HG03378 (cell line): Measurements from ENCODE around the gene RGL1.

Experiments used
- ATAC-seq: cut with Tn5 transposase; IDR thresholded peaks from one replicate; pipeline ENCODE4 v1.9.1; 2021; ENCODE audit warnings: mild to moderate bottlenecking, moderate library complexity; ENCODE audit not compliant: unreplicated experiment

RGL1 gene

GRCh38 chr1:183911285-183911684 lies 106.4 kb downstream of the RGL1 start:
- peak; percentile 68 for ATAC-seq

GRCh38 chr1:183912265-183912886 lies 107.5 kb downstream of the RGL1 start:
- ATAC-seq: peak; percentile 68

- ATAC-seq: no peak
Measured at GRCh38 chr1:183913567-183913993, 108.7 kb downstream of the RGL1 start.

DNA sequence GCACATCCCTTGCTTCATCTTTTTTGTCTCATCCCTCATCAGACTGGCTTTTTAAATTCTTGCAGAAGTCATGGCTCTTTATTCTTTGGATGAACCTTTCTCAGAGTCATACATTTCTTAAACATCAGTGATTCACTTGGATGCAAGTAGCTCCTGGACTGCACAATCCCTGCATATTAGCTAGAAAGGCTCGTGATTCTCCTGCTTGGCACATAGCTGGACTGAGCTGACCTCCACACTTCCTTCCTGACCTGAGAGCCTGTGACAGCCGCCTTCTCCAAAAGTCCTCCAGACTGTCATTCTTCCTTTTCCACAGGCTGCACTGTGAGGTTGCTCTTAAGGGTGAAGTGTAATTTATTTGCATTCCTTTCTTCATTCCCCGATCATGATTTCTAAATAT lies 109.4 kb downstream of the RGL1 start:
- ATAC-seq: no peak

- no peak for ATAC-seq
Measured at GRCh38 chr1:183914891-183915290, 110.0 kb downstream of the RGL1 start.

DNA sequence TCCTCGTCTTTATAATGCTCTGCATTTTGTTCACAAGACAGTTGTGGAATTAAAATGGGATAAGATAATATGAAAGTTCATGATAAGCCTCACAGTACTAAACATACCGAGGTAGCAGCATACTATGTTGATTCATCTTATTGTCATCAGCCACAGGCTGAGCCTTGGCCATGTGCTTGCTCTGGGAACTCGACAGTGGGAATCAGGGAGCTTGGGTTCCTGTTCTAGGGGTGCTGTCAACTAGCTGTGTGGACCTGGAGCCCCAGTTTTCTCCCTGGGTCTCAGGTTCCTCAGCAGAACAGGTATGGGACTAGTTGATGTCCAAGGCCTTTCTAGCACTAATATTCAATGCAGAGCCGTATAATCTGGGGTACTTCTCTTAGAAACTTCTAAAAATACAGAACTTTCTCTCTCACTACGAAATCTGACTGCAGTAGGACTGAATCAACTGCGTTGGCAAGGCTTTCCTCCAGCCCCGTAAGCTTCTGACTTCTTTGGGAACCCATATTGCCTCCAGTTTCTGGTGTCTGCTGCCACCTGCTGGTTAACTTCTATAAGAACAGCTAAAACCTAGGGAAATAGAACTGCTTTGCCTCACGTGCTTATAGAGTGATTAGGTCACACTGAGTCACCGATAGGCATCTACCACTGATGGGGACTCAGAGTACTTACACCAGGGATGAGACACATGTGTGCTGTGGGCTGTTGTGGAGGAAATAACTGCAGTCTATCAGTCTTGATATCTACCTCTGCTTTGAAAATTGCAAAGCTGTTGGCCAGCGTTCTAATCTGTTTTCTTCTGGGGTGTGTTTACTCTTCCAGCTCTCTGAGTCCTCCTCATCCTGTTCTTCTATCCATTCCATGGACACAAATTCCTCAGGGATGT lies 110.9 kb downstream of the RGL1 start:
- ATAC-seq: peak; percentile 37

GRCh38 chr1:183916574-183916973 lies 111.7 kb downstream of the RGL1 start:
- no peak for ATAC-seq

DNA sequence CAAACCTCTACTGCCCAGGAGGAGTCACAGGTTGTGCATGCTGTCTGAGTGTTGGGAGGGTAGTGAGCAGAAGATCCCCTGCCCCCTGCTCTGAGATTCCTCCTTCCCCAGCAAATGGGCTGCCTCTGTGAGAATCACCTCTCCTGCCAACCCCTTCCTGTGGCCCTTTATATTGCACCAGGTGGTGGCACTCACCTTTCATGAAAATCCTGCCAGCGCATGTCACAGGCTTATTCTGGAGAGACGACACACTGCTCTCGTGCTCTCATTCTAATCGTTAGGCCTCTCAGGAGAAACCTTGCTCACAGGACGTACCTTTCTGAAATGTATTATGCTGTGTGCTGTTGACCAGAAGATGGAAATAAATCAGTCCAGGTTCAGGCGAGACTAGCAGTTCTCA lies 113.7 kb downstream of the RGL1 start:
- ATAC-seq: no peak

DNA sequence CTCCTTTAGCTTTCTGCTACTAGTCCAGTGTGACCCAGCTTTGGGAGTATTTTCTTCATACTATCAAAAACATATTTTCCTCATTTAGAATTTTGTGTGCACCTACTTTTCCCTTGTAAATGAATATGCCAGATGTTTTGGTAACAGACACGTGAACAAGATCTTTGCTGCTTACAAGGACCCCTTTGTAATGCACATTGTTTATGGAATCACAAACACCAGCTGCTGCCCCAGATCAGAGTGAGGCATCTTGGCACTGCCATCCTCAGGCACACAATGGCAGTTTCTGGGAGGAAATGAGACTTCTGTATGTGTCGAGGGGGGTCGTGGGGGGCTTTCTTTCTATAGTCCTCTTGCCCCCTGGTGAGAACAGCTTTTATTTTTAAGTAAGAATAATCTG lies 115.7 kb downstream of the RGL1 start:
- ATAC-seq: no peak

- no peak for ATAC-seq
Measured at GRCh38 chr1:183922197-183922596, 117.3 kb downstream of the RGL1 start.

- no peak for ATAC-seq
Measured at GRCh38 chr1:183925947-183926346, 121.0 kb downstream of the RGL1 start.

- ATAC-seq: no peak
Measured at GRCh38 chr1:183926983-183927382, 122.1 kb downstream of the RGL1 start.

DNA sequence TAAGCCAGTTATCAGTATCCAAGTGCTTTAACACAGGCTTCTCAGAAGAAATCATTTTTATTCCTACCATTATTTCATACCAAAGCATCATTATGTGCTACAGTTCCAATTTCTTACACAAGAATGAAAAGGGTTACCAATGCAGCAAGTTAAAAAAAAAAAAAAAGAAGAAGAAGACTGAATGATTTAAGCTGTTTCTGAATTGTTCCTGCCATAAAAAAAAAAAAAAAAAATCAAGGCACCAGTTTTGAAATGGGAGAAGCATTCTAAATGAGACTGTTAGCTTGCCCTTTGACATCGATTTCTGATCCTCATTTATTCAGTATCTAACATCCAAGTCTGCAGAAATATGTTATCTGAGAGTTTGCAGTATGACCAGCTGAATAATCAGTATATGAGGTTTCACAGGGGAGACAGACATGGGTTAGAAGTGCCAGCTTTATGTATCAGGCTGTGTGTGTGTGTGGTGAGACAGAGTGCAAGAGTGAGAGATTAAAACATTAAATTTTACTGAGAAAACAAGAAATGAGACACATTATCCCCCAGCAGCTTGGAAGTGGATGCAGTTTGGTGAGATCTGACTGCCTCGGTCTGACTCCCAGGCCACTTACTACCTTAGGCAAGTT lies 126.8 kb downstream of the RGL1 start:
- no peak for ATAC-seq

DNA sequence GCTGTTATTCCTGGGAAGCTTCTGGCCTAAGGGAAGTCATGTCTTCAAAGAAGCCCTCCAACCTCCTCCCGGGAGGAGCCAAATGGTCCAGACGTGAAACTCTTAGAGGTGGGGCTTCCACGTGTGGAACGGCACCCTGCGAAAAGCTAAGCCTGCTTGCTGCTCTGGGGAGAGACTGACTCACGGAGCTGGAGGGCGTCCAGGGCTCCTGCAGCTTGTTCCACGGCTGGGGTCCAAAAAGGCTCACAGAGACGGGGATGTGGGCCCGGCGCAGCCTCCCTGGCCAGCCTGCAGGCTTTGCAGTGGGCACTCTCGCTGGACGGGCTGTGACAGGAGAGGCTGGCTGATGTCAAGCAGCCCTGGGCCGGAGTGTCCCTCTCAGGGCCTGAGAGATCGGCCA lies 127.5 kb downstream of the RGL1 start:
- ATAC-seq: no peak

GRCh38 chr1:183933528-183934179 lies 128.7 kb downstream of the RGL1 start:
- no peak for ATAC-seq

DNA sequence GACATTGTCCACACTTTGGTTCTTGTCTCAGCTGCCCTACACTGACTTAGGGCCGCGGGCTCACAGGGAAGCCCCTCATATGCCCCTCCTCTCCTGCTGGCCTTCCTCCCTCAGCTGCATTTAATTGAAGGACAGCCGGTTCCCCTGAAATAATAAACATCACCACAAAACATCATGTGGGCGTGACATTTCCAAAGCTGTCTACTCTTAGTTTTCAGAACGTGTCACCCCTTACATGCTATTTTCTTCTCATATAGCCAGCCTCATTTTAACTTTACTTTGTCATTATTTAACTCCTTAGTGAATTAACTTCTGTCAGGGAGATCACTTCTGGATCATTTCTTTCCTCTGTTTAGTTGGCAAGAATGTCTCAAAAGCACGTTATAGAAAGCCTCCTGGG lies 129.4 kb downstream of the RGL1 start:
- ATAC-seq: no peak

DNA sequence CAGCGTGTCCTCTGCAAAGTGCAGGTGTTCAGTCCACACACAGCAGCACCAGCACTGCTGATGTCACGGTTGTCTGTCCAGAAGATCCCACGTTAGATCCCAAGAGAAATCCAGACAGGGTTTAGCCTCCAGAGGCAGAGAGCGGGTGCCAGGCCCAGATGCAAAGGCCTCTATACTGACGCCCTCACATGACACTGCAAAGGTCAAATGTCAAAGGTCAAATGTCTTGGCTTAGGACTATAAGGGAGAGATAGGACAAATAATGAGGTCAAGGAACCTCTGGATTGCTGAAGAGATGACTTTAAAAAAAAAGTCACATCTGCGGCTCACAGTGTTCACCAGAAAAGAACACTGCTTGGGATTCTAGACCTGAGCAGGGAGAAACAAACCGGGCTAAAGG lies 131.1 kb downstream of the RGL1 start:
- no peak for ATAC-seq

DNA sequence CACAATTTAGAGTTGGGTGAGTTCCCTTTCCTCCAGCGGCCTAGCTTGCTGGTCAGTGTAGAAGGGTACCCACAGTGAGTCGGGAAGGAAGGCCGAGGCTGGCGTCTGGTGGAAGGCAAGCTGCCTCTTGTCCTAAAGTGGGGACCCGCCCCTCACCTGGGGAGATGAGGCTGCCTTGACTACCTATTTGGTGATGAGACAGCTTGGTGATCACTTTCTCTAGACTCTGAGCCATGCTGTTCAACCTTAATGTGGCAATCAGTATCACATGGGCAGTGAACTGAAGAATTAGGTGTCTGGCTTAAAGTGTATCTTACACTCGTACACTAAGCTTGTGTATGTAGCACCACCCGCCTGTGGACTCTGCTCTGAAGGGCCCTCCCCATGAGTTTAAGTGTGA lies 131.9 kb downstream of the RGL1 start:
- no peak for ATAC-seq

- no peak for ATAC-seq
Measured at GRCh38 chr1:183937611-183938010, 132.7 kb downstream of the RGL1 start.

GRCh38 chr1:183941001-183941400 lies 136.1 kb downstream of the RGL1 start:
- no peak for ATAC-seq

DNA sequence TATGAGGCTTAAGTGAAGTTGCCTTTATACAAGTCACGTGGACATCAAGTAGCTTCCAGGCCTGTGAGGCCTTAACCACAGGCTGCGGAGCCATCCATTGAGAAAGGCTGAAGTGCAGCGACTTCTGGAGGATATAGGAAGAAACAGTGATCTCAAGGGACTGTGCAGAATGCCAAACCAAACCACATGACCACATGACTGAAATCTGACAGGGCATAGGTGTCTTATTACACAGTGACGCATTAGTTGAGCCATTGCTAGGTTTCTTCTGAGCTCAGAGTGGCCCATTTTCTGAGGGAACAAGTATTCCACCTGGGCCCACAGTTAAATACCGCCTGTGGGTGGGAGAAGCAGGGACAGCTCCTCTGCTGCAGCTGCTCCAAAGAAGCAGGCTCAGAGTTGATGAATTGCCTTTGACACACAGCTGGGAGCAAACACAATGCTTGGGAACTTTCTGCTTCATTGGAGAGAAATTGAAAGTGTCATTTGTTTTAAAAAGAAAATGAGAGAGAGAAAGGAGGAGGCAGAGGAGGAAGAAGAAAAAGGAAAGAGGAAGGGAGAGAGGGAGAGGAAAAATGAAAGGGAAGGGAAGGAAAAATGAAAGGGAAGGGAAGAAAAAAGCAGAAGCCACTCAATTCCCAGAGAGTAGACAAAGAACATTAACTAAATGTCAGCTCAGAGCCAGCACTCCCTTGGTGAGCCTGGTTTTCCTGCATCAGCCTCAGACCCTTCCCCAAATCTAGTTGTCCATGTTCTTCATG lies 138.2 kb downstream of the RGL1 start:
- peak; percentile 79 for ATAC-seq
